ENCODE data around the gene LCE1A.

The LCE1A gene

DNA sequence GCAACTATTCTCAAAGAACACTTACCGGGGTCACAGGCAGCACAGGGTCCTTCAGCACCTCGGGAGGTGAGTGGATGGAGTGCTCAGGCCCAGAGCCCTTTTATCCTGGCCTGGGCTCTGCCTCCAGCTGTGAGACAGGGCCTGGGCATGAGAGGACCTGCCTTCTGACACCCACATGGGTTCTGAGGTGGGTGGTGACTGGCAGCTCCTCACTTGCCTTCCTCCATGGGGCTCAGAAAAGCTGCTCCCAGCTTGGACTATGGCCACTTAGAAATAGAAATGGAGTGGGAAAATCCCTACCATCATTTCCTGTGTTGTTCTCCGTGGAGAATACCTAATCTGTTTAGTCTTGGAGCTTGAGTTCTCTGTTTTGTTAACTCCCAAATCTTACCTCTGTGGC lies 20.7 kb upstream of the LCE1A start, which contains the start of gene LCE1C:
LCE1C (minus strand) TSS at position 76 of the 400 bp plus-strand sequence. CDS start 1,173 bp downstream, outside the sequence.
- DNase-seq (ENCODE audit: low read depth), result no peak
- H3K4me3 ChIP-seq (ENCODE audit: low read depth, low read length), result no peak within 1 kb of the TSS
- TF ChIP-seq, protein P1, sequence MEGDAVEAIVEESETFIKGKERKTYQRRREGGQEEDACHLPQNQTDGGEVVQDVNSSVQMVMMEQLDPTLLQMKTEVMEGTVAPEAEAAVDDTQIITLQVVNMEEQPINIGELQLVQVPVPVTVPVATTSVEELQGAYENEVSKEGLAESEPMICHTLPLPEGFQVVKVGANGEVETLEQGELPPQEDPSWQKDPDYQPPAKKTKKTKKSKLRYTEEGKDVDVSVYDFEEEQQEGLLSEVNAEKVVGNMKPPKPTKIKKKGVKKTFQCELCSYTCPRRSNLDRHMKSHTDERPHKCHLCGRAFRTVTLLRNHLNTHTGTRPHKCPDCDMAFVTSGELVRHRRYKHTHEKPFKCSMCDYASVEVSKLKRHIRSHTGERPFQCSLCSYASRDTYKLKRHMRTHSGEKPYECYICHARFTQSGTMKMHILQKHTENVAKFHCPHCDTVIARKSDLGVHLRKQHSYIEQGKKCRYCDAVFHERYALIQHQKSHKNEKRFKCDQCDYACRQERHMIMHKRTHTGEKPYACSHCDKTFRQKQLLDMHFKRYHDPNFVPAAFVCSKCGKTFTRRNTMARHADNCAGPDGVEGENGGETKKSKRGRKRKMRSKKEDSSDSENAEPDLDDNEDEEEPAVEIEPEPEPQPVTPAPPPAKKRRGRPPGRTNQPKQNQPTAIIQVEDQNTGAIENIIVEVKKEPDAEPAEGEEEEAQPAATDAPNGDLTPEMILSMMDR (IDR thresholded peaks at IDR 0.05; ENCODE audit: control insufficient read depth, extremely low read depth, insufficient read depth), result no peak

DNA sequence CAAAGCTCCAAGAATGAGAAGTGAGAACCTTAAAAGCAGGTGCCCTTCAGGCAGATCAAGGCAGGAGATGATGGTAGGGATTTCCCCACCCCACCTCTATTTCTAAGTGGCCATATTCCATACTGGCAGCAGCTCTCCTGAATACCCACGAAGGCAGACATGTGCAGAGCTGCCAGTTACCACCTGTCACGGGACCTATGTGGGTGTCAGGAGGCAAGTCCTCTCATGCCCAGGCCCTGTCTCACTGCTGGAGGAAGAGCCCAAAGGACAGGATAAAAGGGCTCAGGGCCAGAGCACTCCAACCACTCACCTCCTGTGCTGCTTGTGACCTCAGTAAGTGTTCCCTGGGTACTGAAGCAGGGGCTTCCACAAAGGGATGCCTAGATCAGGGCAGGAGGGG lies 16.2 kb upstream of the LCE1A start:
- TF ChIP-seq, protein P1 (IDR thresholded peaks at IDR 0.05; ENCODE audit: control insufficient read depth, extremely low read depth, insufficient read depth), result no peak

DNA sequence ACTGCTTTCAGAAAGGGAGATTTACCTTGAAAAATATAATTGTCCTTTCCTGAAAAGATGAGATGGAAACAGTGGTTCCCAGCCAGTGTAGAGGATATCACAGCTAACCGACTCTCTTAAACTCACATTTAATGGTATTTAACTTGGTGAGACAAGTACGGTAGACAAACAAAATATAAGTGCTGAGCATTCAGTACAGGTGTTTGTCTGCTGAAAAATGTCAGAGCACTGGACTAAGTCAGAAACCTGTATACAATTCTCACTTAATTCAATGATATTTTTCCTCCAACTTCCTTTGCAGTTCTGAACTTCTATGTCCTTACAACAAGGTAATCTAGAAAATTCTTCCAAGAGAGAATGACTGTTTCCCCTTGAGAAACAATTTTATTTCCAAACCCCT lies 15.6 kb upstream of the LCE1A start, which contains the start of gene LCE1B:
LCE1B (plus strand) TSS at position 301 of the 400 bp plus-strand sequence. CDS start 476 bp downstream, outside the sequence.
- DNase-seq (ENCODE audit: low read depth), result no peak
- TF ChIP-seq, protein P1 (IDR thresholded peaks at IDR 0.05; ENCODE audit: control insufficient read depth, extremely low read depth, insufficient read depth), result no peak
- no peak within 1 kb of the TSS for H3K4me3 ChIP-seq (ENCODE audit: low read depth, low read length)

More for the DNA sequence above, 16.2 kb upstream of the LCE1A start:
- DNase-seq (ENCODE audit: low read depth), result no peak
- H3K4me3 ChIP-seq (ENCODE audit: low read depth, low read length), result no peak overlapping the region

DNA sequence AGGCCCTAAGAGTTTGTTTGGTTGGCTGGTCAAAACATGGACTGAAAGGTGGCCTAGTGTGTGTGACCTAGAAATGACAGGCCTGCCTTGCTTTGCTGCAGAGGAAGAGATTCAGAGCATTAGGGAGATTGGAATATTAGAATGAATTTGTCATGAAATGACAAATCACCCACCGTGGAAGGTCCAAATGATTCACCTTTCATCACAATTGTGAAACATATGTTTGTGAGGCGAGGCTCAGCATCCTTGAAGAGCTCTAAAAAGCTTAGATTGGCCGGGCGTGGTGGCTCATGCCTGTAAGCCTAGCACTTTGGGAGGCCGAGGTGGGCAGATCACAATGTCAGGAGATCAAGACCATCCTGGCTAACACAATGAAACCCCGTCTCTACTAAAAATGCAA lies 10.0 kb upstream of the LCE1A start:
- TF ChIP-seq, protein P1 (IDR thresholded peaks at IDR 0.05; ENCODE audit: control insufficient read depth, extremely low read depth, insufficient read depth), result no peak
- H3K4me3 ChIP-seq (ENCODE audit: low read depth, low read length), result no peak overlapping the region
- no peak for DNase-seq (ENCODE audit: low read depth)

DNA sequence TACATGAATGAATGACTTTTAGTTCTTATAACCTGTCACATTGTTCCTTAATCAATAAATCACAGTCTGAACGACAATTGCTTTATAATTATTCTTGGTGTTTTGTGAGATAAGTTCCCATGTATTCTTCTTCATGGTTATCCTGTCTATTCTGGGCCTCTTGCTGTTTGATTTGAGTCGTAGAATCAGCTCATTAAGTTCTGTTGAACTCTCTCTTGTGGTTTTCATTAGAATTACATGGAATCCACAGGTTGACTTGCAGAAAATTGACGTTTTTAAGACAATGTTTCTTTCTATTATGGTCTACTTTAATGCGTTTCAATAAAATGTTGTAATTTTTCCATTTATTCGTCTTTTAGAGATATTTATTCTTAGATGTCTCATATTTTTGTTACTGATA lies 4.0 kb upstream of the LCE1A start:
- TF ChIP-seq, protein P1 (IDR thresholded peaks at IDR 0.05; ENCODE audit: control insufficient read depth, extremely low read depth, insufficient read depth), result no peak
- H3K4me3 ChIP-seq (ENCODE audit: low read depth, low read length), result no peak overlapping the region
- DNase-seq (ENCODE audit: low read depth), result no peak

DNA sequence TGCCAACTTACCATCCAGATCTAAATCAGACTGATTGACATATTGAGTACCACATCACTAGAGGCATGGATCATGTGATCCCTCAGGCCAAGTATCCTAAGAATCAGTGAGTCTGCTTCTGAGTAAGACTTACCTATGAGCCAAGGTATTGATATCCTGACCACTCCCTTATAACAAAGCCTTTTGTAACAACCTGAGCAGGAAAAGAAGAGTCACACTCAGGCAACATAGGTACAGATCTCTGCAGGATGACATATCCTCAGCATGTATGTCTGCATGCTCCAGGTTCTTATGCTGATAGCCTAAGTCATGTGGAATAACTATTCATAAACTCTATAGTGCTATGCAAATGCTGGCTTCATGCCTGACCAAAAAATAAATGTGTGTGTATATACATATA lies 2.3 kb upstream of the LCE1A start:
- TF ChIP-seq, protein P1 (IDR thresholded peaks at IDR 0.05; ENCODE audit: control insufficient read depth, extremely low read depth, insufficient read depth), result no peak
- no peak overlapping the region for H3K4me3 ChIP-seq (ENCODE audit: low read depth, low read length)
- DNase-seq (ENCODE audit: low read depth), result no peak

DNA sequence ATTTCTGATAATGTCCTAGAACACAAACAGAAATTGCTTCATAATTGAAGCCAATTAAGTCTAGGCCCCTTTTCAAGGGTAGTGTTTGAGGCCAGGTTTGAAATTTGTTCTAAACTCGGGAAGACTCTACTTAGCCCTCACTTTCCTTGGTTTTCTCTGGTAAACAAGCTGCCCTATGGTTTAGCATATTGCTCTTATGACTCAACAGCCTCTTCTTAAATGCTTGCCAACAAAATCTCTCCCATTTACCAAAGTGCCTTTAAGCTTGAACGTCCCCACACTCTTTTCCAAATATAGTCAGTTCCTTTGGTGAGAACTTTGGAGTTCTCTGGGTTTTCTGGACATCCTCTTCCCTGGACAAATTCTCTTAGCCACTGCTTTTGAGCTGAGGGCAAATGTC lies 9.6 kb downstream of the LCE1A start:
- DNase-seq (ENCODE audit: low read depth), result no peak
- TF ChIP-seq, protein P1 (IDR thresholded peaks at IDR 0.05; ENCODE audit: control insufficient read depth, extremely low read depth, insufficient read depth), result no peak
- no peak overlapping the region for H3K4me3 ChIP-seq (ENCODE audit: low read depth, low read length)
